ENCODE results near the gene ZNF740.
A peak's percentile ranks its signal among the peaks of the same experiment; 100 is the strongest.

ZNF740 gene

GRCh38 chr12:53232646-53233461 is 52.3 kb downstream of the ZNF740 start:
- H3K4me3 ChIP-seq (ENCODE audit: low read depth, low read length): peak overlapping the region; percentile 59
- no peak for DNase-seq (ENCODE audit: low read depth)
- no peak for TF ChIP-seq CTCF (conservative IDR thresholded peaks at IDR 0.05; ENCODE audit: low read depth, low read length)

- DNase-seq (ENCODE audit: low read depth): no peak
- no peak overlapping the region for H3K4me3 ChIP-seq (ENCODE audit: low read depth, low read length)
- no peak for TF ChIP-seq CTCF (conservative IDR thresholded peaks at IDR 0.05; ENCODE audit: low read depth, low read length)
Observed at GRCh38 chr12:53233671-53234121, 53.2 kb downstream of the ZNF740 start.

DNA sequence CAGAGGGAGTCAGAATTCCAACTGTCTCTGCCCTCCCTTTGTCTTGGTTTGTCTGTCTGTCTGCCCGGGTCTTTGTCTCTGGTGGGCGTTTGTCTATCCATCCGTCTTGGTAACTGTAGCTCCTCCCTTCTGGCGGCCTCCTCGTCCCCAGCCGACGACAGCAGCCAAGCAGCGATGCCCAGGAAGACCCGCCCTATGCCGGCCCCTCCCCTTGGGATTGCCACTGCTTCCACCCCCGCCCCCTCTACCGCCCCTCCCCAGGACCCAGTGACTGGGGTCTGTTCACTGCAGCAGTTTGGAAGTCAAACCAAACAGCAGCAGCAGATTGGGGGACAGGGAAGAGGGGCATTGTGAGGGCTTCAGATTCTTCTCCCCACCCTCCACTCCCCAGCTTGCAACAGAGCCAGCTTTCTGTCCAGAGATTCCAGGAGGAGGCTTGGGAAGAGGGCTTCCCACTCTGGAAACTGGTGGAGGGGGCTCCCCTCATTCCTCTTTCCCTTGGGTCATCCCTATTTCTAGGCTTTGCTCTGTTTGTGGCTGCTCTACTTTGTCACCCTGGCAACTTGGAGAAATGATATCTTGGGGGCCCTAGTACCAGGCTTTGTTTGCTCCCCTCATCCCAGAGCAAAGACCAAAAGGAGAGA is 53.9 kb downstream of the ZNF740 start:
- TF ChIP-seq CTCF (conservative IDR thresholded peaks at IDR 0.05; ENCODE audit: low read depth, low read length): no peak
- H3K4me3 ChIP-seq (ENCODE audit: low read depth, low read length): no peak overlapping the region
- DNase-seq (ENCODE audit: low read depth): no peak

DNA sequence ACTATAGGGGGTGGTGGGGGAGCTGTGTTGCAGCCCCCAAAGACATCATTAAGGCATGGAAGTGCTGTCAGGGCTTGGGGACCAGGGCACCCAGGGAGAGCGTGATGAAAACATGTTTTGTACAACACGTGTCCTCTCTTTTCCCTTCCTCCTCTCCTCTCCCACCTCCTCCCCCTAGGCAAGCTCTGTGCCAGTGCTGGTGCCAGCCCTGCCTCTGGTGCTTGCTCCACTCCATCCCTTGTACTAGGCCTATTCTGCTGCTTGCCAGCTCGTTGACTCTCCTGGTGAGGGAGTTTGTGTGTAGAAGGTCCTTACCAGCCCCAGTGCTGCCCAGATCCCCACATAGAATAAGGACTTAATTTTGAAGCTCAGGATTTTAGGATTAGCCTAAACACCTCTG is 54.6 kb downstream of the ZNF740 start:
- no peak overlapping the region for H3K4me3 ChIP-seq (ENCODE audit: low read depth, low read length)
- TF ChIP-seq CTCF (conservative IDR thresholded peaks at IDR 0.05; ENCODE audit: low read depth, low read length): no peak

DNA sequence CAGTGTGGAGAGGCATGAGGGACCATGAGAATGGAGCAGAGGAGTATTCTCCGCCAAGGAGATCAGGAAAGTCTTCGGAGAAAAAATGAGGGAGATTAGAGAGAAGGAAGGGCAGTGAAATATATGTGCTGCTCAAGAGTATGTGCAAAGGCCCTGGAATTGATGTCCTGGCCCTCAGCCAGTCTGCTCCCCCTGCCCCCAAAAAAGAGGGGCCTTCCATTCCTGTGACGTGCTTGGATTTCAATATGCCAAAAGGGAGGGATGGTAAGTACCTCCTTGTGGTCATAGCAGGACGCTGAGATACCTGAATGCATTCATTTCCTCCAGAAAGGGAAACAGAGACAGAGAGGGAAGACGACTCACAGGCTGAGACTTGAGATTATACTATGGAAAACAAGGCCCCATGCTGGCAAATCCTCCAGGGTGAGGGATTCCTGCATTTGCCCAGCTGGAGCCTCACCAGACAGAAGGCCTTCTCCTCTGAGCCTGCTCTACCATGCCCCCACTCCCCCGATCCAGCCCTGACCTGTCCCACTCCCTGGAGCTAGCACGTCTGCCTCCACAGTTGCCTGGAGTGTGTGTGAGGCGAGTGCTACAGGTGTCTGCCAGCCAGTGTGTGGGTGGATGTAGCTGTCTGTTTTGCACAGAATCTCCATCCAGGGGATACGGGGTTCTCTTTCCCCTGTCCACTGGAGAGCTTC is 55.4 kb downstream of the ZNF740 start:
- no peak for TF ChIP-seq CTCF (conservative IDR thresholded peaks at IDR 0.05; ENCODE audit: low read depth, low read length)
- H3K4me3 ChIP-seq (ENCODE audit: low read depth, low read length): no peak overlapping the region
- no peak for DNase-seq (ENCODE audit: low read depth)

More for the DNA sequence above, 54.6 kb downstream of the ZNF740 start:
- DNase-seq (ENCODE audit: low read depth): no peak

DNA sequence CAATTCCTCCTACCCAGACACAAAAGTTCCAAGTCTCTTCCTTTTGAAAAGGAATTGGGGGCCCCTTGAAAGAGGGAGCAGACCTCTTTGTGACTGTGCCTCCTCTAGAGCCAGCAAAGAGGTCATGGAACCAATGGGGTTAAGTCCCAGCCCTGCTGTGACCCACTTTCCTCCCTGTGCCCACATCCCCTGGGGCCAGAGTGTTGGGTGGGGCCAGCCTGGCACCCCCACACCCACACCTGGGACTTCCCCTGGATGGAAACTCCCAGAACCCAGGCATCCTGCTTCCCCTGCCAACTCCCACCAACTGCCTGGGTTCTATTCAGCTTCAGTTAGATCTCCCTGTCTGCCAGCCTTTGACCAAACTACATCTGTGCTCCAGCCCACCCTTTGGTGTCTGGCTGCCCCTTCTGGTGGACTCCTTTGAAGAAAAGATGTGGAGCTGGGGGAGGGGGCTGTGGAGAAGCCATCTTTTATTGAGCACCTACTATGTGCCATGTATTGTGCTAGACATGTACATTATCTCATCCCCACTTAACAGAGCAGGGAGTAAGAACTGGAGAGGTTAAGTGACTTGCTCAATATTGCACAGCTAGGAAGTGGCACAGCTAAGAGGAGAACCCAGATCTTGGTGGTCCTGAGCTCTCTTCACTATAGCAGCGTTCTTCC is 56.1 kb downstream of the ZNF740 start:
- no peak overlapping the region for H3K4me3 ChIP-seq (ENCODE audit: low read depth, low read length)
- no peak for TF ChIP-seq CTCF (conservative IDR thresholded peaks at IDR 0.05; ENCODE audit: low read depth, low read length)

More for the DNA sequence above, 56.1 kb downstream of the ZNF740 start:
- DNase-seq (ENCODE audit: low read depth): no peak

All from choroid plexus epithelial cell (primary cell).